H9 (cell line): ENCODE data around the gene PEX12. TPM values are rescaled to one million over a fixed set of nuclear protein-coding genes. Genes with fewer than 3 reads are reported as not detected.

ENCODE experiments used
- DNase-seq: peaks from one replicate; pipeline ENCODE4 v3.0.0-alpha.2; 2017
- H2AFZ ChIP-seq: one replicate; pipeline ENCODE4 v1.6.1; 2013; ENCODE audit warnings: mild to moderate bottlenecking, low read length, control low read depth, moderate library complexity
- H2AK5ac ChIP-seq: 2 replicates; pipeline ENCODE4 v1.6.1; 2013; ENCODE audit warnings: low read length, control low read depth, mixed read lengths; ENCODE audit not compliant: insufficient read length
- H2BK120ac ChIP-seq: one replicate; pipeline ENCODE4 v1.6.1; 2013; ENCODE audit warnings: low read depth, mild to moderate bottlenecking, low read length, control low read depth, inconsistent platforms; ENCODE audit not compliant: poor library complexity, severe bottlenecking
- H2BK12ac ChIP-seq: 2 replicates; pipeline ENCODE4 v1.6.1; 2013; ENCODE audit warnings: low read length, control low read depth, mixed read lengths, low read depth; ENCODE audit not compliant: insufficient read length
- H2BK15ac ChIP-seq: 2 replicates; pipeline ENCODE4 v1.6.1; 2013; ENCODE audit warnings: low read depth, low read length, control low read depth
- H2BK20ac ChIP-seq: one replicate; pipeline ENCODE4 v1.6.1; 2013; ENCODE audit warnings: low read depth, mild to moderate bottlenecking, low read length, control low read depth, inconsistent platforms; ENCODE audit not compliant: poor library complexity, severe bottlenecking
- H2BK5ac ChIP-seq: 2 replicates; pipeline ENCODE4 v1.6.1; 2013; ENCODE audit warnings: low read length, control low read depth, mixed read lengths; ENCODE audit not compliant: insufficient read length
- H3K14ac ChIP-seq: 2 replicates; pipeline ENCODE4 v1.6.1; 2013; ENCODE audit warnings: low read length, control low read depth; ENCODE audit not compliant: insufficient read depth
- H3K18ac ChIP-seq: 2 replicates; pipeline ENCODE4 v1.6.1; 2013; ENCODE audit warnings: low read depth, mild to moderate bottlenecking, mixed read lengths, low read length, control low read depth; ENCODE audit not compliant: insufficient read length
- H3K23ac ChIP-seq: 2 replicates; pipeline ENCODE4 v1.6.1; 2013; ENCODE audit warnings: low read length, control low read depth, mixed read lengths, low read depth; ENCODE audit not compliant: insufficient read length
- H3K23me2 ChIP-seq: 2 replicates; pipeline ENCODE4 v1.6.1; 2013; ENCODE audit warnings: low read depth, mild to moderate bottlenecking, mixed read lengths, low read length, control low read depth; ENCODE audit not compliant: insufficient read length, poor library complexity, severe bottlenecking
- H3K27ac ChIP-seq: 2 replicates; pipeline ENCODE4 v1.5.1; 2013; ENCODE audit warnings: low read length, control low read depth, mixed read lengths, low read depth; ENCODE audit not compliant: insufficient read length
- H3K27me3 ChIP-seq: 2 replicates; pipeline ENCODE4 v1.6.1; 2013; ENCODE audit warnings: low read length, control low read depth, inconsistent platforms; ENCODE audit not compliant: insufficient read depth
- H3K4ac ChIP-seq: 2 replicates; pipeline ENCODE4 v1.6.1; 2013; ENCODE audit warnings: low read depth, mild to moderate bottlenecking, control low read depth, inconsistent platforms, low read length, moderate library complexity
- H3K4me1 ChIP-seq: 2 replicates; pipeline ENCODE4 v1.6.1; 2013; ENCODE audit warnings: low read length, control low read depth, inconsistent platforms; ENCODE audit not compliant: insufficient read depth
- H3K4me2 ChIP-seq: 2 replicates; pipeline ENCODE4 v1.6.1; 2013; ENCODE audit warnings: low read length, control low read depth, mixed read lengths; ENCODE audit not compliant: insufficient read length, insufficient read depth
- H3K56ac ChIP-seq: 2 replicates; pipeline ENCODE4 v1.6.1; 2013; ENCODE audit warnings: low read depth, mild to moderate bottlenecking, mixed read lengths, low read length, control low read depth; ENCODE audit not compliant: insufficient read length
- H3K79me1 ChIP-seq: 2 replicates; pipeline ENCODE4 v1.6.1; 2013; ENCODE audit warnings: low read depth, mild to moderate bottlenecking, moderate library complexity, low read length, control low read depth, inconsistent platforms; ENCODE audit not compliant: insufficient read depth, poor library complexity, severe bottlenecking
- H3K79me2 ChIP-seq: 2 replicates; pipeline ENCODE4 v1.6.1; 2013; ENCODE audit warnings: low read length, control low read depth, inconsistent platforms; ENCODE audit not compliant: insufficient read depth
- H3K9ac ChIP-seq: 2 replicates; pipeline ENCODE4 v1.6.1; 2013; ENCODE audit warnings: low read length, control low read depth, mixed read lengths; ENCODE audit not compliant: insufficient read length; ENCODE audit errors: extremely low read depth
- H3K9me3 ChIP-seq: one replicate; pipeline ENCODE4 v1.6.1; 2013; ENCODE audit warnings: low read depth, low read length, inconsistent platforms; ENCODE audit not compliant: control insufficient read depth
- H3T11ph ChIP-seq: one replicate; pipeline ENCODE4 v1.6.1; 2013; ENCODE audit warnings: mild to moderate bottlenecking, low read length, control low read depth, inconsistent platforms
- H4K20me1 ChIP-seq: one replicate; pipeline ENCODE4 v1.6.1; 2013; ENCODE audit not compliant: control insufficient read depth, insufficient read length, insufficient read depth
- H4K5ac ChIP-seq: 2 replicates; pipeline ENCODE4 v1.6.1; 2013; ENCODE audit warnings: low read depth, mild to moderate bottlenecking, mixed read lengths, low read length, control low read depth; ENCODE audit not compliant: insufficient read length
- H4K8ac ChIP-seq: replicated peaks from 2 replicates; pipeline ENCODE4 v1.6.1; 2013; ENCODE audit warnings: low read length, control low read depth, mixed read lengths, low read depth; ENCODE audit not compliant: insufficient read length
- H4K91ac ChIP-seq: 2 replicates; pipeline ENCODE4 v1.6.1; 2013; ENCODE audit warnings: low read depth, mild to moderate bottlenecking, moderate library complexity, mixed read lengths, low read length, control low read depth; ENCODE audit not compliant: insufficient read length
- H3K27ac Mint-ChIP-seq, 3 experiments: 2 replicates in 2 of 3; 3 replicates in 1 of 3; pipeline ENCODE4 v1.8.0; 2020 to 2021; ENCODE audit warnings: mixed read lengths in 3 of 3, mild to moderate bottlenecking in 1 of 3, moderate library complexity in 1 of 3
- H3K27me3 Mint-ChIP-seq: 2 replicates; pipeline ENCODE4 v1.8.0; 2021; ENCODE audit warnings: low read depth, mild to moderate bottlenecking, moderate library complexity, mixed read lengths
- H3K36me3 Mint-ChIP-seq, 3 experiments: 2 replicates in 2 of 3; 3 replicates in 1 of 3; pipeline ENCODE4 v1.8.0; 2020 to 2021; ENCODE audit warnings: low read depth in 3 of 3, mixed read lengths in 3 of 3; ENCODE audit not compliant: insufficient read depth in 1 of 3
- H3K4me1 Mint-ChIP-seq, 2 experiments: 2 replicates each; pipeline ENCODE4 v1.8.0; 2020; ENCODE audit warnings: mixed read lengths in 2 of 2
- H3K4me3 Mint-ChIP-seq, 2 experiments: 2 replicates in 1 of 2; 3 replicates in 1 of 2; pipeline ENCODE4 v1.8.0; 2020 to 2021; ENCODE audit warnings: mild to moderate bottlenecking in 2 of 2, mixed read lengths in 2 of 2, moderate library complexity in 1 of 2
- H3K9me3 Mint-ChIP-seq, 2 experiments: 2 replicates in 1 of 2; 3 replicates in 1 of 2; pipeline ENCODE4 v1.8.0; 2020; ENCODE audit warnings: mild to moderate bottlenecking in 2 of 2, mixed read lengths in 2 of 2, moderate library complexity in 1 of 2
- WGBS: extraction: QIAGEN DNeasy Blood & Tissue Kit; methylation state at CpG from one replicate; pipeline ENCODE4 v1.1.7; 2013; ENCODE audit warnings: missing lambda C conversion rate, low lambda C conversion rate, mixed read lengths; ENCODE audit not compliant: insufficient read length; ENCODE audit errors: extremely low coverage; 5-methylcytosine and 5-hydroxymethylcytosine counted together
- total RNA-seq: library from RNA; stranded (reverse); gene quantifications from 2 replicates; pipeline ENCODE4 v1.2.1, GENCODE V29; 2021
- TF ChIP-seq, protein P1 (sequence below): fragments of 200-600 bp; sonication (generic); conservative IDR thresholded peaks from 3 replicates; pipeline ENCODE4 v1.8.0; 2021; ENCODE audit warnings: antibody characterized with exemption, mild to moderate bottlenecking

Gene PEX12
- total RNA-seq, 1 experiment from 2014 or later, result 5.4 TPM

DNA sequence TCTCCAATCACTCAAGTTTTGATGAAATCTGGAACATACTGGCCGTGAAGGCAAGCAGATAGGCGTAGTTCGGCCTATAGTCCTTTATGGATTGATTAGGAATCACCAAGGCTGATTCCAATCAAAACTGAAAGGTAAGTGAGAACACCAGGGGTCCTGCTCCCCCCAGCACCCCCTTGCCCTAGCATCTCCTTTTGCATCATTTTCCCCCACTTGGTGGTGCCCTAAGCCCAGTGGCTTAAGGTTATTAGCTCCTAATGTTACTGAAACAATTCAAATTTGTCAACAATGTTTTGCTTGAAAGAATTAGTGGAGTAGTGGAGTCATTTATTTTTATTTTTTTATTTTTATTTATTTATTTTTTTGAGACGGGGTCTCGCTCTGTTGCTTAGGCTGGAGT, 22.7 kb downstream of the PEX12 start:
- H4K8ac ChIP-seq, result no peak overlapping the region
- no peaks in the 10 kb centered on the region for H3K9me3 ChIP-seq
- H3K4me1 Mint-ChIP-seq, result peaks cover 9% of the 10 kb centered on the region in 2 experiments
- no peaks in the 10 kb centered on the region for H3K79me2 ChIP-seq
- no peak overlapping the region for H2AK5ac ChIP-seq
- DNase-seq, result no peak
- H3K23me2 ChIP-seq, result no peaks in the 10 kb centered on the region
- H3K18ac ChIP-seq, result no peak overlapping the region
- no peaks in the 10 kb centered on the region for H3K36me3 Mint-ChIP-seq
- no peak overlapping the region for H2BK120ac ChIP-seq
- H3K56ac ChIP-seq, result no peak overlapping the region
- H2BK5ac ChIP-seq, result no peak overlapping the region
- H3K27me3 Mint-ChIP-seq, result peaks cover 9% of the 10 kb centered on the region
- no peak overlapping the region for H2AFZ ChIP-seq
- no peak overlapping the region for H3K9ac ChIP-seq
- no peak overlapping the region for H4K5ac ChIP-seq
- H3K4me3 Mint-ChIP-seq, result no peak overlapping the region
- H4K20me1 ChIP-seq, result no peaks in the 10 kb centered on the region
- TF ChIP-seq, protein P1, sequence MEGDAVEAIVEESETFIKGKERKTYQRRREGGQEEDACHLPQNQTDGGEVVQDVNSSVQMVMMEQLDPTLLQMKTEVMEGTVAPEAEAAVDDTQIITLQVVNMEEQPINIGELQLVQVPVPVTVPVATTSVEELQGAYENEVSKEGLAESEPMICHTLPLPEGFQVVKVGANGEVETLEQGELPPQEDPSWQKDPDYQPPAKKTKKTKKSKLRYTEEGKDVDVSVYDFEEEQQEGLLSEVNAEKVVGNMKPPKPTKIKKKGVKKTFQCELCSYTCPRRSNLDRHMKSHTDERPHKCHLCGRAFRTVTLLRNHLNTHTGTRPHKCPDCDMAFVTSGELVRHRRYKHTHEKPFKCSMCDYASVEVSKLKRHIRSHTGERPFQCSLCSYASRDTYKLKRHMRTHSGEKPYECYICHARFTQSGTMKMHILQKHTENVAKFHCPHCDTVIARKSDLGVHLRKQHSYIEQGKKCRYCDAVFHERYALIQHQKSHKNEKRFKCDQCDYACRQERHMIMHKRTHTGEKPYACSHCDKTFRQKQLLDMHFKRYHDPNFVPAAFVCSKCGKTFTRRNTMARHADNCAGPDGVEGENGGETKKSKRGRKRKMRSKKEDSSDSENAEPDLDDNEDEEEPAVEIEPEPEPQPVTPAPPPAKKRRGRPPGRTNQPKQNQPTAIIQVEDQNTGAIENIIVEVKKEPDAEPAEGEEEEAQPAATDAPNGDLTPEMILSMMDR, result peak; percentile 44
- H3K14ac ChIP-seq, result no peak overlapping the region
- no peak overlapping the region for H3K4ac ChIP-seq
- no peaks in the 10 kb centered on the region for H3K27me3 ChIP-seq
- H3K27ac ChIP-seq, result no peak overlapping the region
- H3K4me1 ChIP-seq, result no peaks in the 10 kb centered on the region
- no peaks in the 10 kb centered on the region for H3K9me3 Mint-ChIP-seq
- H2BK12ac ChIP-seq, result no peak overlapping the region
- no peaks in the 10 kb centered on the region for H3K79me1 ChIP-seq
- H2BK15ac ChIP-seq, result no peak overlapping the region
- H2BK20ac ChIP-seq, result no peak overlapping the region
- H3T11ph ChIP-seq, result no peak overlapping the region
- H4K91ac ChIP-seq, result no peak overlapping the region
- H3K4me2 ChIP-seq, result no peak overlapping the region
- no CpG with 5 or more reads among the region's 5 CpGs for WGBS
- H3K27ac Mint-ChIP-seq, result no peak overlapping the region; a peak in 1 of 7 replicates
- H3K23ac ChIP-seq, result no peak overlapping the region
